ENCODE data around the gene AMT.

DNA sequence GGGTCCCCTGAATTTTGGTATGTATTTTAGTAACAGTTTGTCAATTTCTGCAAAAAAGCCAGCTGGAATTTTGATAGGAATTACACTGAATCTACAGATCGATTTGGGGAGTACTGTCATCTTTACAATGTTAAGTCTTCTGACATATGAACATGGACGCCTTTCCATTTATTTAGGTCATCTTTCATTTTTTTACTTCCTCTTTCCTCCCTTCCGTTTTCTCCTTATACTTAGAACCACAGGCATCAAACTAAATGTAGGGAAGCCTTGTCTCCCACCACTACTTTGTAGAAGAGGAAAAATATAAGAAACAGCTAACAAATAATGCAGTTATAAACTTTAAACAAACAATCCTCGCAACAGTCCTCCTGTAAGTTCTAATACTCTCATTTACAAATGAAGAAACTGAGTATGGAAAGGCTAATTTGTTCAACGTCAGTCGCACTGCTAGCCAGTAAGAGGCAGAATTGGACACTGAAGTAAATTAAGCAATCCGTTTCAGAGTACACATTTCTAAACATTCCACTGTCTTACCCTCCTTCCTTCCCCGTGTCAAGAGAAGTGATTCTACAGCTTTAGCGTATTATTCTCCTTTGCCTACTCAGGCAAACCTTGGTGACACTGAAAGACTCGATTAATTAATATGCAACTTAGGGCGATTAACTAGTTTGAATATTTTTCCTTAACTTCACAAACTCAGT, 36.1 kb downstream of the AMT start:
- TF ChIP-seq USF2 (IDR thresholded peaks at IDR 0.05) (no peak), ZSCAN20 (CRISPR knock-in tag; IDR thresholded peaks at IDR 0.05) (no peak), SREBF2 (IDR thresholded peaks at IDR 0.05) (no peak), POLR2A (IDR thresholded peaks at IDR 0.05; ENCODE audit: low read length) (no peak)
- TF ChIP-seq, protein P1, sequence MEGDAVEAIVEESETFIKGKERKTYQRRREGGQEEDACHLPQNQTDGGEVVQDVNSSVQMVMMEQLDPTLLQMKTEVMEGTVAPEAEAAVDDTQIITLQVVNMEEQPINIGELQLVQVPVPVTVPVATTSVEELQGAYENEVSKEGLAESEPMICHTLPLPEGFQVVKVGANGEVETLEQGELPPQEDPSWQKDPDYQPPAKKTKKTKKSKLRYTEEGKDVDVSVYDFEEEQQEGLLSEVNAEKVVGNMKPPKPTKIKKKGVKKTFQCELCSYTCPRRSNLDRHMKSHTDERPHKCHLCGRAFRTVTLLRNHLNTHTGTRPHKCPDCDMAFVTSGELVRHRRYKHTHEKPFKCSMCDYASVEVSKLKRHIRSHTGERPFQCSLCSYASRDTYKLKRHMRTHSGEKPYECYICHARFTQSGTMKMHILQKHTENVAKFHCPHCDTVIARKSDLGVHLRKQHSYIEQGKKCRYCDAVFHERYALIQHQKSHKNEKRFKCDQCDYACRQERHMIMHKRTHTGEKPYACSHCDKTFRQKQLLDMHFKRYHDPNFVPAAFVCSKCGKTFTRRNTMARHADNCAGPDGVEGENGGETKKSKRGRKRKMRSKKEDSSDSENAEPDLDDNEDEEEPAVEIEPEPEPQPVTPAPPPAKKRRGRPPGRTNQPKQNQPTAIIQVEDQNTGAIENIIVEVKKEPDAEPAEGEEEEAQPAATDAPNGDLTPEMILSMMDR (IDR thresholded peaks at IDR 0.05): no peak

Data from A549 (cell line).